WERI-Rb-1 (cell line): Measurements from ENCODE around the gene IWS1.

ENCODE experiments used
- DNase-seq: peaks from one replicate; pipeline ENCODE4 v3.0.0-alpha.2; 2020
- H3K27ac ChIP-seq: fragments of 250-450 bp; sonication (Bioruptor Pico); 2 replicates; pipeline ENCODE4 v1.5.1; 2020; ENCODE audit warnings: mild to moderate bottlenecking, moderate library complexity
- H3K27me3 ChIP-seq: fragments of 250-450 bp; sonication (Bioruptor Pico); 2 replicates; pipeline ENCODE4 v1.5.1; 2021; ENCODE audit warnings: mild to moderate bottlenecking, low read depth, moderate library complexity; ENCODE audit not compliant: insufficient read depth, severe bottlenecking
- H3K36me3 ChIP-seq: fragments of 250-450 bp; sonication (Bioruptor Pico); 2 replicates; pipeline ENCODE4 v1.5.1; 2020; ENCODE audit warnings: mild to moderate bottlenecking, moderate library complexity
- H3K4me3 ChIP-seq: 2 replicates; pipeline ENCODE4 v1.5.1; 2011; ENCODE audit warnings: low read depth, mild to moderate bottlenecking, control low read depth, low read length
- H3K9me3 ChIP-seq: fragments of 250-450 bp; sonication (Bioruptor Pico); 2 replicates; pipeline ENCODE4 v1.5.1; 2021; ENCODE audit warnings: mild to moderate bottlenecking, moderate library complexity; ENCODE audit not compliant: severe bottlenecking
- TF ChIP-seq, protein P1 (sequence below): IDR thresholded peaks from 2 replicates; pipeline ENCODE4 v1.5.1; 2011; ENCODE audit warnings: low read depth, mild to moderate bottlenecking, control low read depth, inconsistent platforms, low read length

Gene IWS1

DNA sequence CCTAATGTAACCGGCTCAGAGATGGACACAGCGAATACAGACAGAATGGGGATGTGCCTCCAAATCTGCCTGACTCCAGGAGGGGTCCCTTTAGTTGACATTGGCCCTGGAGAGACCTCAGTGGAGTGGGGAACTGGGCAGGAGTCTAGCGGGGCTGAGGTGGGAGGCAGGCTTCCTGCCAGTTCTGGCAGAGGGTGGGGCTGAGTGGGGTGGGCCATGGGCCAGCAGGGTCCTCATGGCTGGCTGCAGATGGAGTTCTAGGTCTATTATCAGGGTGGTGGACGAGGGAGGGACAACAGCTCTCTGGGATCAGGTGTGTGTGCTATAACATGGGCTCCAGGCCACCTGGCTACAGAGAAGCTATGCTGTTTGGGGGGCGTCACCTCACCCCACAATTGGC, 86.9 kb downstream of the IWS1 start:
- H3K27ac ChIP-seq, result no peak overlapping the region
- peaks cover 10% of the 10 kb centered on the region for H3K9me3 ChIP-seq
- TF ChIP-seq, protein P1, sequence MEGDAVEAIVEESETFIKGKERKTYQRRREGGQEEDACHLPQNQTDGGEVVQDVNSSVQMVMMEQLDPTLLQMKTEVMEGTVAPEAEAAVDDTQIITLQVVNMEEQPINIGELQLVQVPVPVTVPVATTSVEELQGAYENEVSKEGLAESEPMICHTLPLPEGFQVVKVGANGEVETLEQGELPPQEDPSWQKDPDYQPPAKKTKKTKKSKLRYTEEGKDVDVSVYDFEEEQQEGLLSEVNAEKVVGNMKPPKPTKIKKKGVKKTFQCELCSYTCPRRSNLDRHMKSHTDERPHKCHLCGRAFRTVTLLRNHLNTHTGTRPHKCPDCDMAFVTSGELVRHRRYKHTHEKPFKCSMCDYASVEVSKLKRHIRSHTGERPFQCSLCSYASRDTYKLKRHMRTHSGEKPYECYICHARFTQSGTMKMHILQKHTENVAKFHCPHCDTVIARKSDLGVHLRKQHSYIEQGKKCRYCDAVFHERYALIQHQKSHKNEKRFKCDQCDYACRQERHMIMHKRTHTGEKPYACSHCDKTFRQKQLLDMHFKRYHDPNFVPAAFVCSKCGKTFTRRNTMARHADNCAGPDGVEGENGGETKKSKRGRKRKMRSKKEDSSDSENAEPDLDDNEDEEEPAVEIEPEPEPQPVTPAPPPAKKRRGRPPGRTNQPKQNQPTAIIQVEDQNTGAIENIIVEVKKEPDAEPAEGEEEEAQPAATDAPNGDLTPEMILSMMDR, result no peak

DNA sequence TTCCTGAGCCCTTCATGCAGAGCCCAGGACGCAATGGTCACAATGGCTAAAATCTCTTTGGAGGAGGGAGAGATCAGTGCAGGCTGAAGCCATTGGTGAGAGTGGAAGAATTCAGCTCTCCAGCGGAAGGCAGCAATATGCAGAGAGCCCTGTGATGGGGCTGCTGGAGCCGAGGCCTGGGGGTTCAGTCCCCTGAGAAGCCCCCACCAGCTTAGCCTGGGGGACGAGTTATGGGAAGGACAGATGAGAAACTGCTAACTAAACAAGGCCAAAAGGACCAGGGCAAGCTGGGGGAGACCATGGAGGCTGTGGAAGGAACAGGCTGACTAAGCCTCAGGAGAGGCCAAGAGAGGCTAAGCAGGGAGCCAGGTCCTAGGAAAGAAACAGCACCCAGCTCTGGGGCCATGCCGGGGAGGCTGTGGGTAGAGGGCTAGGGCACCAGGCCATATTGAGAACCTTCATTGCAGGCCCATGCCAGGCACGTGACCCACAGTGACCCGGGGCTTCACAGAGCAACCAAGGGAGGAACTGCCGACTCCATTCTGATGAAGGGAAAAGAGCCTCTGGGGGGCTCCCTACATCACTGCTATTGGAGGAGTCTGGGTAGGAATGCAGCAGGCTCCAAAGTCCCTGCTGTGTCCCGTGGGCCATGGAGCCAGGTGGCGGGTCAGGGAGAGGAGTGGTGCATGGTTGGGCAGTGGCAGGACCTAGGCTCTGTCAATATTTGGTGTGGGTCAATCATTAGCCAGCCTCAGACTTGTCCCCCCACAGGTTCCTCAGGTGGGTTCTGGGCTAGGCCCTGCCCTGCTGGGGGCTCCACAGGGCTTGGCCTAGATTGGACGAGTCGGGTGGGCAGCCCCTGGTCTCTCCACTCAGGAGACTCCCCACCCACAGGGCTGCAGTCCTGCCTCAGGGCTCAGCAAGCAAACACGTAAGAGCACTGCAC, 88.2 kb downstream of the IWS1 start:
- Histone ChIP-seq H3K36me3 (no peaks in the 10 kb centered on the region), H3K4me3 (no peak overlapping the region), H3K9me3 (peaks cover 10% of the 10 kb centered on the region), H3K27ac (no peak overlapping the region), H3K27me3 (no peaks in the 10 kb centered on the region)
- no peak for DNase-seq
- TF ChIP-seq, protein P1, result no peak

More for the DNA sequence above, 86.9 kb downstream of the IWS1 start:
- Histone ChIP-seq H3K4me3 (no peak overlapping the region), H3K27me3 (no peaks in the 10 kb centered on the region), H3K36me3 (no peaks in the 10 kb centered on the region)
- DNase-seq, result no peak

DNA sequence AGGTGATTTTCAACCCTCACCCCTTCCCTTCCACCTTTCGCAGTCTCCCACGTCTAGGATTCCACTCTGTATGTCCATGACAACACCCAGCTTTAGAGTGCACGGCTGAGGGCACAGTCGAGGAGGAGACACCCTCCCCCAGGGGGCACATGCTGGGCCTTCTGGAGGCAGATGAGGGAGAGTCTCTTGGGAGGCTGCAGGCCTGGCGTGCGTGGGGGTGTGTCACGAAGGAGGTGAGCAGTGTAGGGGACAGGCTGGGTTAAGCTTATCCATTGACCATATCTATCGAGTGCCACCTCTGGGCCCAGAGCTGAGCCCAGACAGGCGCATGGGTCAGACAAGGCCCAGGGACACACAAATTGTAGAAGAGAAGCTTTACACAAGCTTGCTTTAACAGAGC, 89.2 kb downstream of the IWS1 start:
- H3K36me3 ChIP-seq, result no peaks in the 10 kb centered on the region

DNA sequence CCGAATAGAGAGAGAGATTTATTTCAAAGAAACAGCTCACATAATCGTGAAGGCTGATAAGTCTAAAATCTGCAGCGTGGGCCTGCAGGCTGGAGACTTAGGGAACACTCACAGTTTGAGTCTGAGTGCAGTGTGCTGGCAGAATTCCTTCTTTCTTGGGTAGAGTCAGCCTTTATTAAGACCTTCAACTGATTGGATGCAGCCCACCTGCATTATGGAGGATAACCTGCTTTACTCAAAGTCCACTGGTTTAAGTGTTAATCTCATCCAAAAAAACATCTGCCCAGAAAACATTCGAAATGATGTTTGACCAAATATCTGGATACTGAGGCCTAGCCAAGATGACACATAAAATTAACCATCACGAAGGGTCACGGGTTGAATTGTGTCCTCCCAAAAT, 91.8 kb downstream of the IWS1 start:
- H3K27me3 ChIP-seq, result no peaks in the 10 kb centered on the region
- H3K4me3 ChIP-seq, result no peak overlapping the region
- H3K9me3 ChIP-seq, result no peaks in the 10 kb centered on the region
- TF ChIP-seq, protein P1, result no peak
- DNase-seq, result no peak
- no peak overlapping the region for H3K27ac ChIP-seq
- no peaks in the 10 kb centered on the region for H3K36me3 ChIP-seq

More for the DNA sequence above, 89.2 kb downstream of the IWS1 start:
- H3K27ac ChIP-seq, result no peak overlapping the region
- no peak for DNase-seq
- no peaks in the 10 kb centered on the region for H3K27me3 ChIP-seq
- H3K4me3 ChIP-seq, result no peak overlapping the region
- H3K9me3 ChIP-seq, result peaks cover 10% of the 10 kb centered on the region
- TF ChIP-seq, protein P1, result no peak

- no peak for DNase-seq
- TF ChIP-seq, protein P1, result no peak
- no peaks in the 10 kb centered on the region for H3K9me3 ChIP-seq
- H3K27me3 ChIP-seq, result no peaks in the 10 kb centered on the region
- H3K27ac ChIP-seq, result no peak overlapping the region
- no peak overlapping the region for H3K4me3 ChIP-seq
- H3K36me3 ChIP-seq, result no peaks in the 10 kb centered on the region
Measured at GRCh38 chr2:127431408-127432023, 94.8 kb downstream of the IWS1 start.
